ENCODE data around the gene WSB1.

Gene WSB1

DNA sequence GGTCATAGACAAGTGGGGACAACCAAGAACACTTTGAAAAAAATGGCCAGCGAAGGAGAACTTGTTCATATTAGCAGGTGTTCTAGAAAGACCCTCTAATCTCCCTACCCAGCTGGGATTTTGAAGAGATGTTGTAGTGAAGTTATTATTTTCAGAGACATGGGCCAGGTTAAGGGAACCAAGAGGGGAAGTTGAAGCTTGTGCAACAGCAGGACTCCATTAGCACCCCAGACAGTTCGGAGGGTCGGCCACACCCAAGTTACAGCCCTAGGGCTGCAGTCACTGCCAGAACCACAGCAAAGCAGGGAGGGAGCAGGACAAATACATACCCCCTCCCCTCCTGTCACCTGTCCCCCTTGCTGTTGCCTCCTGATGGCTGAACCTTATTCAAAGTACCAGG, 42.3 kb downstream of the WSB1 start:
- no peaks in the 10 kb centered on the region for H3K27me3 ChIP-seq (ENCODE audit: insufficient read depth, poor library complexity, severe bottlenecking)
- DNase-seq (ENCODE audit: low read depth in 1 of 2, low spot score in 1 of 2) = peak; percentile 64 to 85
- H3K27ac ChIP-seq (replicated peaks) = peak overlapping the region; percentile 25
- H3K4me3 ChIP-seq (replicated peaks; ENCODE audit: insufficient read depth, low read length) = no peak overlapping the region
- TF ChIP-seq SPI1 (IDR thresholded peaks at IDR 0.05; ENCODE audit: borderline replicate concordance, low read depth) = peak; percentile 86; the same call in 1 of the 2 replicates
- TF ChIP-seq, protein P1, sequence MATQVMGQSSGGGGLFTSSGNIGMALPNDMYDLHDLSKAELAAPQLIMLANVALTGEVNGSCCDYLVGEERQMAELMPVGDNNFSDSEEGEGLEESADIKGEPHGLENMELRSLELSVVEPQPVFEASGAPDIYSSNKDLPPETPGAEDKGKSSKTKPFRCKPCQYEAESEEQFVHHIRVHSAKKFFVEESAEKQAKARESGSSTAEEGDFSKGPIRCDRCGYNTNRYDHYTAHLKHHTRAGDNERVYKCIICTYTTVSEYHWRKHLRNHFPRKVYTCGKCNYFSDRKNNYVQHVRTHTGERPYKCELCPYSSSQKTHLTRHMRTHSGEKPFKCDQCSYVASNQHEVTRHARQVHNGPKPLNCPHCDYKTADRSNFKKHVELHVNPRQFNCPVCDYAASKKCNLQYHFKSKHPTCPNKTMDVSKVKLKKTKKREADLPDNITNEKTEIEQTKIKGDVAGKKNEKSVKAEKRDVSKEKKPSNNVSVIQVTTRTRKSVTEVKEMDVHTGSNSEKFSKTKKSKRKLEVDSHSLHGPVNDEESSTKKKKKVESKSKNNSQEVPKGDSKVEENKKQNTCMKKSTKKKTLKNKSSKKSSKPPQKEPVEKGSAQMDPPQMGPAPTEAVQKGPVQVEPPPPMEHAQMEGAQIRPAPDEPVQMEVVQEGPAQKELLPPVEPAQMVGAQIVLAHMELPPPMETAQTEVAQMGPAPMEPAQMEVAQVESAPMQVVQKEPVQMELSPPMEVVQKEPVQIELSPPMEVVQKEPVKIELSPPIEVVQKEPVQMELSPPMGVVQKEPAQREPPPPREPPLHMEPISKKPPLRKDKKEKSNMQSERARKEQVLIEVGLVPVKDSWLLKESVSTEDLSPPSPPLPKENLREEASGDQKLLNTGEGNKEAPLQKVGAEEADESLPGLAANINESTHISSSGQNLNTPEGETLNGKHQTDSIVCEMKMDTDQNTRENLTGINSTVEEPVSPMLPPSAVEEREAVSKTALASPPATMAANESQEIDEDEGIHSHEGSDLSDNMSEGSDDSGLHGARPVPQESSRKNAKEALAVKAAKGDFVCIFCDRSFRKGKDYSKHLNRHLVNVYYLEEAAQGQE (IDR thresholded peaks at IDR 0.05; ENCODE audit: insufficient replicate concordance, low read depth) = no peak

DNA sequence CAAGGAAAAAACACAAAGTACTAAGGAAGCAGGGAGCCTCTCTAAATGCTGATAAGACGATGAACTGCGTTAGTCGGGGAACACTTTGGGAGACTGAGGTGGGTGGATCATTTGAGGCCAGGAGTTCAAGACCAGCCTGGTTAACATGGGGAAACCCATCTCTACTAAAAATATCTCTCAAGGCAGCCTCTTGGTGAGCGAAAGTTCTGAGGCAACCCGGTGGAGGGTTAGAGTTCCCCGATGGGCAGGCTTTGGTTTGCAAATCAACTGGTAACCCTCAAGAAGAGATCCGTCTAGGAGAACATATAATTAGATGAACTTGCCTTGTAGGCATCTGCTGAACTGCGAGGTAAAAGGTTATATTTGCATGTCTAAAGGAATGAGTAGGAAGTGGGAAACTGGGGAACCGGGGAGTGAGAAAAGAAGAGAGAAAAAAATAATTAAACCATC, 44.6 kb downstream of the WSB1 start:
- H3K27me3 ChIP-seq (ENCODE audit: insufficient read depth, poor library complexity, severe bottlenecking) = no peaks in the 10 kb centered on the region
- TF ChIP-seq SPI1 (IDR thresholded peaks at IDR 0.05; ENCODE audit: borderline replicate concordance, low read depth) = no peak
- no peak for TF ChIP-seq POLR2AphosphoS5 (IDR thresholded peaks at IDR 0.05; ENCODE audit: low read depth)
- TF ChIP-seq, protein P2, sequence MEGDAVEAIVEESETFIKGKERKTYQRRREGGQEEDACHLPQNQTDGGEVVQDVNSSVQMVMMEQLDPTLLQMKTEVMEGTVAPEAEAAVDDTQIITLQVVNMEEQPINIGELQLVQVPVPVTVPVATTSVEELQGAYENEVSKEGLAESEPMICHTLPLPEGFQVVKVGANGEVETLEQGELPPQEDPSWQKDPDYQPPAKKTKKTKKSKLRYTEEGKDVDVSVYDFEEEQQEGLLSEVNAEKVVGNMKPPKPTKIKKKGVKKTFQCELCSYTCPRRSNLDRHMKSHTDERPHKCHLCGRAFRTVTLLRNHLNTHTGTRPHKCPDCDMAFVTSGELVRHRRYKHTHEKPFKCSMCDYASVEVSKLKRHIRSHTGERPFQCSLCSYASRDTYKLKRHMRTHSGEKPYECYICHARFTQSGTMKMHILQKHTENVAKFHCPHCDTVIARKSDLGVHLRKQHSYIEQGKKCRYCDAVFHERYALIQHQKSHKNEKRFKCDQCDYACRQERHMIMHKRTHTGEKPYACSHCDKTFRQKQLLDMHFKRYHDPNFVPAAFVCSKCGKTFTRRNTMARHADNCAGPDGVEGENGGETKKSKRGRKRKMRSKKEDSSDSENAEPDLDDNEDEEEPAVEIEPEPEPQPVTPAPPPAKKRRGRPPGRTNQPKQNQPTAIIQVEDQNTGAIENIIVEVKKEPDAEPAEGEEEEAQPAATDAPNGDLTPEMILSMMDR (IDR thresholded peaks at IDR 0.05; ENCODE audit: insufficient read depth, low read length) = no peak
- TF ChIP-seq, protein P1 (IDR thresholded peaks at IDR 0.05; ENCODE audit: insufficient replicate concordance, low read depth) = no peak
- no peak for TF ChIP-seq GABPA (IDR thresholded peaks at IDR 0.05; ENCODE audit: low read depth)
- DNase-seq (ENCODE audit: low read depth in 1 of 2, low spot score in 1 of 2) = no peak
- no peak overlapping the region for H3K27ac ChIP-seq (replicated peaks)
- H3K4me3 ChIP-seq (replicated peaks; ENCODE audit: insufficient read depth, low read length) = no peak overlapping the region

DNA sequence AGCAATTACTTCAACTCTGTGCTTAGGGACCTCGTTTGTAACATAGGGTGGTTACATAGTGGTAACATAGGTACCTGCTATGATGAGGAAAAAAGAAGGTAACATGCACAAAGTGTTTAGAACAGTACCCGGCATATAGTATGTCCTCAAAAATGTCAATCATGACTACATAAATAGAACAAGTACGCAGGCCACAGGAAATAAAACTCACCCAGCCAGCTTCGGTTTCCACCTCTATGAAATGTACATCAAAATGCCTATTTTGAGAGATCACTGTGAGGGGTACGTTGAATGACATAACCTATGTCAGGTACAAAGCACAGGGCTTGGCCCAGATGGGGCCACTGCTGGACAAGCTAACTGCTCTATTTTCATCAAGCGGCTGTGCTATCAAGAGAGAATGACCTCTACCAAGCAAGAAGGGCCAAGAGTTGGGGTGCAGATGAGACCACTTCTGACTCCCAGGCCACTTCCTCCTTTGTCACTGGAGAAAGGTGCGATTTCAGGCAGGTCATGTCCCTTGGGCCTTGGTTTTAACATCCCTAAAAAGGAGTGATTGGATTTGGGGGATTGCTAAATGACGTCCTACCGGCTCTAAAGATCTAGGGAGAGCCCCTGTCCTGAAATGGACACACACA, 45.4 kb downstream of the WSB1 start:
- H3K27me3 ChIP-seq (ENCODE audit: insufficient read depth, poor library complexity, severe bottlenecking) = no peaks in the 10 kb centered on the region
- no peak for DNase-seq (ENCODE audit: low read depth in 1 of 2, low spot score in 1 of 2)
- no peak overlapping the region for H3K27ac ChIP-seq (replicated peaks)
- H3K4me3 ChIP-seq (replicated peaks; ENCODE audit: insufficient read depth, low read length) = no peak overlapping the region
- TF ChIP-seq, protein P2 (IDR thresholded peaks at IDR 0.05; ENCODE audit: insufficient read depth, low read length) = no peak

DNA sequence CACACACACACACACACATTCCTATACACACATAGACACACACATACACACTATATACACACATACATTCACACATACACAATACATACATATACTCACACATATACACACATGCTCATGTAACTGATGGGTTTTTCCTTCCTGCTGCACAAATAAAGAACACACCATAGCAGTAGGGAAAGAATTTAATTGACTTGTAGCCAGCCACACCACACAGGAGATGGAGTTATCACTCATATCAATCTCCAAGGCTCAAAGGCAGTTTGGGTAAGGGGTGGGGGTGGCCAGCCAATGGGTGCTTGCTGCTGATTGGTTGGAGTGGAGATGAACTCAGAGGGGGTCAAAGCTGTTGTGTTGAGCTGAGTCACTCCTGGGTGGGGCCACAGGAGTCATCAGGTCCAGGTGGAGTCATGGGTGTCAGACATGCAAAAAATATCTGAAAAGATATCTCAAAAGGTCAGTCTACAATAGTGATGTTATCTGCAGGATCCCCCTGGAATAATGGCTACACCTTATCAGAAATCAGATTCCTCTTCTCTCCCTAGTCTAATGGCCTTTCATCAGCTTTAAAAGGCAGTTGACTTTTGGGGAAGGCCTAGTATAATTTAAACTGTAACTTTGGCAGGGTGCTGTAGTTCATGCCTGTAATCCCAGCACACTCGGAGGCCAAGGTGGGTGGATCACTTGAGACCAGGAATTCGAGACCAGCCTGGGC, 46.1 kb downstream of the WSB1 start:
- TF ChIP-seq, protein P2 (IDR thresholded peaks at IDR 0.05; ENCODE audit: insufficient read depth, low read length) = no peak
- TF ChIP-seq SPI1 (IDR thresholded peaks at IDR 0.05; ENCODE audit: borderline replicate concordance, low read depth) (no peak), POLR2AphosphoS5 (IDR thresholded peaks at IDR 0.05; ENCODE audit: low read depth) (no peak), GABPA (IDR thresholded peaks at IDR 0.05; ENCODE audit: low read depth) (no peak)
- TF ChIP-seq, protein P1 (IDR thresholded peaks at IDR 0.05; ENCODE audit: insufficient replicate concordance, low read depth) = no peak
- H3K27me3 ChIP-seq (ENCODE audit: insufficient read depth, poor library complexity, severe bottlenecking) = no peaks in the 10 kb centered on the region
- no peak overlapping the region for H3K27ac ChIP-seq (replicated peaks)
- H3K4me3 ChIP-seq (replicated peaks; ENCODE audit: insufficient read depth, low read length) = no peak overlapping the region
- DNase-seq (ENCODE audit: low read depth in 1 of 2, low spot score in 1 of 2) = no peak
